ENCODE data around the gene MTFR1L. TPM values are rescaled to one million over a fixed set of nuclear protein-coding genes. Genes with fewer than 3 reads are reported as not detected.
A peak's percentile ranks its signal among the peaks of the same experiment; 100 is the strongest.

MTFR1L gene
- 18.2 and 24.3 TPM in 2 replicates for total RNA-seq (2014; rRNA removed; shearing (Covaris generic); ENCODE audit: low replicate concordance)

DNA sequence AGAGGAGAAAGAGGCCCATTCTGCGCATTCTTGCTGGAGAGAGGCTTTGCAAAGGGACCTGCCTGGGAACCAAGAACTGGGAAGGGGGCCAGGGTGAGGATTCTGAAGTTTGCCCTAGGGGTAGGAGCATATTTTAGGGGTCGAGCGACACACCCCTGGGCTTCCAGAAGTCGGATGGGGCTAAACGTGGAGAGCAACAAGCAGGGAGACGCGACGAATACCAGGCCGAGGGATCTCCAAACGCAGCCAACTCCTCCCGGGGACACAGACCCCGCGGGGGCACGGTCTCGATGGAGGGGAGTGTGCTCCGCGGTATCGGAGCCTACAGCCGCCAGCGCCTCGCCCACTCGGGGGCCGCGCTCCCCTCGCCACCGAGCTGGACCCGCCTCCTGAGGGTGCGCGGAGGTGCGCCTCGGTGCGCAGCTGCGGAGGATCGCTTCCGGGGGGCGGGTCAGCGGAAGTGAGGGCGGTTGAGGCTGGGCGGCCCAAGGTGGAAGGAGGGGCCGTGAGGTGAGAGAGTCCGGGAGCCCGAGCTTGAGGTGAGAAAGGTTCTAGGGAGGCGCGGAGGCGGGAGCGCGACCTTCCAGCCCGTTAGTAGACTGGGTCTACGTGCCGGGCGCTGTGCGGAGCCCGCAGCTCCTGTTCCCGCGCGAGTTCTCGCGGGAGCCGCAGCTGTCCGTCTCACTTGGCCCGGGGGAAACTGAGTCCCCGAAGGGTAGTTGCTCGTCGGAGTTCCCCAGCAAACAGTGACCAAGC lies at the start of gene MTFR1L:
Gene MTFR1L, plus strand, starts transcription at position 464 of the 756 bp plus-strand sequence. CDS start 3,151 bp downstream, outside the sequence.
- no peaks in the 10 kb centered on the region for H3K9me3 ChIP-seq
- H3K27me3 ChIP-seq = no peaks in the 10 kb centered on the region
- peak; percentile 85 for DNase-seq
- H3K36me3 ChIP-seq = peaks cover 9% of the 10 kb centered on the region; the same call in 1 of the 2 replicates
- H3K4me3 ChIP-seq = peak within 1 kb of the TSS; percentile 97

DNA sequence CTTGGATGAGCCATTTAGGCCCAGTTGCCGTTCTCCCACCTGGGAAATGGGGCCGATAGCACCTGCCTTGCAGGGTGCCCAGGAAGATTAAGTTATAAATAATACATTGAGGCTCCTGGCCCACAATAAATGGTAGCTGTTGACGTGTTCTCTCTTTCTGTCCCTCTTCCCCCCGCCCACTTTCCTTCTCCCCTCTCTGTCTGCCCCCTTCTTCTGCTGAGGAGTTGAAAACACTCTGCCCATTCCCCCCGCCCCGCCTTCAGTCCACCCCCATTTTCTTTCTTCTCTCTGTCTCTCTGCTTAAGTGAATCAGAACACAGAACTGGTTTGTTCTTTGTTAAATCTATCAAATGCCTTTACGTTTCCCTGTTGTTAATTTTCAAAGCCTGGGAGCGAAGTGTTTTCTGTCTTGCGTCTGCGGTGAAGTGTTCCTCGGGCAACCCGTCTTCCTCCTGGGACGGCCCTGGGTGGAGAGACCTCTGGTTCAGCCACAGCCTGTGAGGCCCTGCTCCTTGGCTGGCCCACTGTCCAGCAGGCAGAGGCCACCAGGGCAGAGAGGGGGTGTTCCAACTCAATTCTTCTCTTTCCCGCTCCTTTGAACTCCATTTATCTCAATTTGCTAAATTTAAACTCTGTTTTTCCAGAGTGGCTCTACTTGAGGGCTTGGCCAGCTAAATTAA lies 49.1 kb upstream of the MTFR1L start:
- H3K27me3 ChIP-seq = no peaks in the 10 kb centered on the region
- H3K4me3 ChIP-seq = no peak overlapping the region
- DNase-seq = no peak
- no peaks in the 10 kb centered on the region for H3K9me3 ChIP-seq
- H3K36me3 ChIP-seq = no peaks in the 10 kb centered on the region

DNA sequence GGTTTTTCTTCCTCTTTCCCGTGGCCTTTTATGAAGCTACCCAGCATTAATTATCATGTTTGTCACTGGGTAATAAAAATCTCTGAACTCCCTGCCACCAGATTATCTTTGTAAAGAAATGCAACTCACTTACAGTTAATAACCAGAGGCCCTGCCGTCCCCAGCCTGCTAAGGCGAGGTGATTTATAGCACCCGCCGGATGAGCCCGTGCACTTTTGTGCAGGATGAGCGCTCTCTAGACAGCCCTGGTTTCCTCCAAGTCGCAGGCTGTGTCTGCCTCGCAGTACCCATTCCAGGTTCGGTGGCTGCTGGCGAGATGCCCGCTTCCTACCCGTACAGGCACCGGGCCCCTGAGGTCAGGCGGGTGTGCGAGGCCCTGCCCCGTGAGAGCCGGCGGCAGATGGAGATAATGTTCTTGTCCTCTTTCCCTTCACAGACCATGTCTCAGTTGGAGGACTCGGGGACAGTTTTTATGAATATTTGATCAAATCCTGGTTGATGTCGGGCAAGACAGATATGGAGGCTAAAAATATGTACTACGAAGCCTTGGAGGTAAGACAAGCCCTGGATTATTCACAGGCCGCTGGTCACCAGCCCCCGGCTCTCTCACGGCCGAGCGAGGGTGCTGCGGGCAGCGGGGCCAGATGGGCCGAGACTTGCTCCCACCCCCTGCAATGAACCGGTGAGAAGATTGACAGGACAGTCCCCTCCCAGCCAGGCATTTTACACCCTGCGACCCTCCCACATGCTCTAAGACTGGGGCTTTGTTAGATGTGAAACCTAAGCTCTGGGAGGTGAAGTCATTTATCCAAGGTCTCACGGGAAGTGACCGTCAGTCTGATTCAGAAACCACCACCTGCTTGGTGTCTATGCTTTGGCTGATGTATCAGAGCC lies 48.3 kb upstream of the MTFR1L start:
- DNase-seq = no peak
- Histone ChIP-seq H3K9me3 (no peaks in the 10 kb centered on the region), H3K36me3 (no peaks in the 10 kb centered on the region), H3K4me3 (no peak overlapping the region), H3K27me3 (no peaks in the 10 kb centered on the region)

DNA sequence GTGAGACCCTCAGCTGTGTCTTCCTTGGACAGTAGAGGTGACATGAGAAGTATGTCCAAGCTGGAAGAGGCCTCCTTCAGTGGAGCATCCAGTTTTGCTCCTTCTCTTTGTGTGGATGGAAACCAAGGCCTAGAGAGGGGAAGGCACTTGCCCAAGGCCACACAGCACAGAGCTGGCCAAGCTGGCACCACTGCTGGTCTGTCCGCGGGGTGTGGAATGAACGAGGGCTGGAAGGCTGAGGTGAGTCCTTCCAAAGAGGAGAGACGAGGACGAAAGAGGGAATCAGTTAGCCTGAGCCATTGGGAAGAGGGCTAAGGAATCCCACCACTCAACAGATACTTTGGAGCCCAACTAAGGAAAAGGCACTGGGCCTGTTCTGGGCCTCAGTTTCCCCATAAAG lies 47.6 kb upstream of the MTFR1L start:
- Histone ChIP-seq H3K4me3 (no peak overlapping the region), H3K36me3 (no peaks in the 10 kb centered on the region), H3K9me3 (no peaks in the 10 kb centered on the region), H3K27me3 (no peaks in the 10 kb centered on the region)
- DNase-seq = no peak

DNA sequence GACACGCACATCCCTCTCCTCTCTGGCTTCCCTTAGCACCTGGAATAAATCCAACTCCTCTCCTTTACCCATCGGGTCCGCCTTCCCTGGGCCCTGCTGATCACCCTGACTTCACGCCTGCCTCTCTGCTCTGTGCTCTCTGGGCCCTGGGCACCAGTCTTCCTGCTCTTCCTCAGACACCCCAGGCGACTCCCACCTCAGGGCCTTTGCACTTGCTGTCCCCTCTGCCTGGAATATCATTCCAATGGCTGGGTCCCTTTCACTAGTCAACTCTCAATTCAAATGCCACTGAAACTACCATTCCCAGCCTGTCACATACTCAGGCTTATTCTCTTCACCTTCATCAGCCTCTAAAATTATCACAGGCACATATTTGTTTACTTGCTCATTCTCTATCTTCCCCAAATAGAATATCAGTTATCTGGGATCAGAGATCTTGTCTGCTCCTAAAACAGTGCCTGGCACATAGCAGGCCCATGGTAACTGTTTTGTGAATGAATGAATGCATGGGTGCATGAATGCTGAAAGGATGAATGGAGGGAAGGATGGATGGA lies 47.0 kb upstream of the MTFR1L start:
- DNase-seq = no peak
- no peaks in the 10 kb centered on the region for H3K9me3 ChIP-seq
- no peak overlapping the region for H3K4me3 ChIP-seq
- no peaks in the 10 kb centered on the region for H3K36me3 ChIP-seq
- H3K27me3 ChIP-seq = no peaks in the 10 kb centered on the region

DNA sequence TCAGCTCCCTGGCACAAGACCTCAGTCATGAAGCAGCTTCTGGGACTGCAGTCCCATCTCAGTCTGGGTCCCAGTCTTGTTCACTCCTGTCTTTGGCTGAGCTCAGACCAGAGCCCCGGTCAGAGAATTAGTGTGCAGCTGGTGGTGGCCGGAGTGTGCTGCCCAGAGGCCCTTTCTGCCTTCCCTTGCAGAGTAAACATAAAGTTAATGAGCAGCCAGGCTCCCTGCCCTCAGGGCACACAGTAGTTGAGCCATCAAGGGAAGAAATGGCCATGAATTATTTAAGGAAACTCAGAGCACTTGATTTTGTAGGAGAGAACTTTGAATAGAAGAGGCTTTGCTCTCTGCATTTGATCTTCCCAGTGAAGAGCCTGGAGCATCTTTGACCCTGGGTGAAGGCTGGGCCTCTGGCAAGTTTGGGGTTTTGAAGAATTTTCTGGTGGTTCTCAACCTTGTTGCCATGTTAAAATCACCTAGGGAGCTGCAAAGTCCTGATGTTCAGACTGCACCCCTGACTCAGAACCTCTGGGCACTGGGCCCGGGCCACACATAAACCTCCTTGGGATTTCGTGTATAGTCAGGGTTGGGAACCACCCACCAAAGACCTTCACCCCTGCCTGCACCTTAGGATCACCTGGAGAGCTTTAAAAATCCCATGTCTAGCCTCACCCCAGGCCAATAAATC lies 46.2 kb upstream of the MTFR1L start:
- Histone ChIP-seq H3K27me3 (no peaks in the 10 kb centered on the region), H3K9me3 (no peaks in the 10 kb centered on the region), H3K36me3 (no peaks in the 10 kb centered on the region), H3K4me3 (no peak overlapping the region)
- DNase-seq = peak; percentile 22

DNA sequence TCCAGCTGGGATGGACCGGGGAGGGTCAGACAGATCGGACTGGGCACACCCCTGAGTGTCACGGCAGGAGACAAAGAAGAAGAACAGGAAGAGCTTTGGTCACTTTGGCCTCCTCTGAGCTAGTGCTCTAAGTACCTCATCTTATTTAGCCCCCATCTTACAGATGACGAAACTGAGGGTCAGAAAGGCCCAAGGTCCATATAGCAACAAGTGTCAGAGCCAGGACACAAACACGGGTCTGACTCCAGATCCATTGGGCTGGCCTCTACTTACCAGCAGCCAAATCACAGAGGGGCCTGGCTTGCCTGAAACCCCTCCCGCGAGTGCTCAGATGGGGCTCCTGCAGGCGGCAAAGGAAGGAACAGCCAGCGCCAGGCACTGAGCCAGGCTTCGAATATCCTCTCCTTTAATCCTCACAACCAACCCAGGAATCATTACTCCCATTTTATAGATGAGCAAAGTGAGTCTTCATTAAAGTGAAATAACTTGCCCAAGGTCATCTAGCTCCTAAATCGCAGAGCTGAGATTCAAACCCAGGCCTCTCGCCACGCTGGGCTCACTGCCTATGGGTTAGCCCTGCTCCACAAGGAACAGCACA lies 45.4 kb upstream of the MTFR1L start:
- Histone ChIP-seq H3K27me3 (no peaks in the 10 kb centered on the region), H3K36me3 (no peaks in the 10 kb centered on the region), H3K9me3 (no peaks in the 10 kb centered on the region), H3K4me3 (no peak overlapping the region)
- DNase-seq = no peak

DNA sequence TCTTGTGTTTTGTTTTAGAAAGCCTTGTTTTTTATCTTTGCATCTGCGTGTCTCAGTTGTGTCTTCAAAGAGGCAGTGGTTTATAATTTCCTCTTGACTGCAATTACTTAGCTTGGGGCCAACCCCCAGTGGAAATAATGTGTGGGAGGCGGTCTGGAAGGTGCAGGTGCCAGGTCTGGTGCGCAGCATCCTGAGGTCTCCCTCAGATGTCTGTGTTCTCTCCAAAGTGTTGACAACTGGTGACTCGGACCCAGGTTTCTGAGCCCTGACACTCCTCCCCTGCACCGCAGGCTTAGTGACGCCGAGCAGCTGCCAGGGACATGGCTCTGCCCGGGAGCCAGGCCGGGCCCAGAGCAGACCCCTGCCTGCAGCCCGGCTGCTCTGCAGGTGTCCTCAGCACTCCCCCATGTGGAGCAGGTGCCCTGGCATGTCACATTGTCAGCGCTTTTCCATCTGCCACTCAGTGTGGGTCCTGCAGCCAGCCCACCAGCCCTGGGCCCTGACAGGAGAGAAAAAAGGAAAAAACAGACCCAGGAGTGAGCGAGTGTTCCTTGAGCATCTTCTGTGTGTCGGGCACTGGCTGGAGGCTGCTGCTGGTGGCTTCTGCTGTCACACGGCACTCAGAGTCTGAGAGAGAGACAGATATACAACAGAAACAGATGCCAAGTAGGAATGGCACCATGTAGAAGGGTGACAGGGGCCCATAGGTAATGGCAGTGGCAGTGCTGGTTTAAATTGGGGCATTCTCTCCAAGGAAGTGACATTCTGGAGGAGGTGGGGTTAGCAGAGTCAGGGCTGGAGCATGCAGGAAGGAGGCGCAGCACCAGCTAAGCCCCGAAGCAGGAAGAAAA lies 44.6 kb upstream of the MTFR1L start:
- no peak overlapping the region for H3K4me3 ChIP-seq
- H3K36me3 ChIP-seq = no peaks in the 10 kb centered on the region
- no peaks in the 10 kb centered on the region for H3K27me3 ChIP-seq
- no peaks in the 10 kb centered on the region for H3K9me3 ChIP-seq
- no peak for DNase-seq

DNA sequence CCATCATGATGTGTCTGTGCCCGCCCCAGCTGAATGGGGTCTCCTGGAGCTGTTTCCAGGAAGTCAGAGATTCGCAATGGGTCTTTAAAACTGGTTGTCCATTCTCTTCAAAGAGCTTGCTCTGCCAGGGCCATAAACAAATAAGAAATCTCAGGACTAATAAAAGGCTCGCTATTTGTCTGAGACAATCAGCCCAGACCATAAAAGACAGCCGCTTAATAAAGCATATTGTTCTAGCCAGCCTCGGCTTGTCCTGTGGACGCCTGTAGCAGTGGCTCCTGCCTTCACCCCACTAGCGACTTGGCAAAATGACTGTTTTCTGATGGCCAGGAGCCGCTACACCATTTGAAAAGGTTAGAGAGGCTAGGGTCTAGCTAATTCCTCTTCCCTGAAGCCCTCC lies 40.4 kb upstream of the MTFR1L start:
- no peaks in the 10 kb centered on the region for H3K36me3 ChIP-seq
- no peaks in the 10 kb centered on the region for H3K27me3 ChIP-seq

DNA sequence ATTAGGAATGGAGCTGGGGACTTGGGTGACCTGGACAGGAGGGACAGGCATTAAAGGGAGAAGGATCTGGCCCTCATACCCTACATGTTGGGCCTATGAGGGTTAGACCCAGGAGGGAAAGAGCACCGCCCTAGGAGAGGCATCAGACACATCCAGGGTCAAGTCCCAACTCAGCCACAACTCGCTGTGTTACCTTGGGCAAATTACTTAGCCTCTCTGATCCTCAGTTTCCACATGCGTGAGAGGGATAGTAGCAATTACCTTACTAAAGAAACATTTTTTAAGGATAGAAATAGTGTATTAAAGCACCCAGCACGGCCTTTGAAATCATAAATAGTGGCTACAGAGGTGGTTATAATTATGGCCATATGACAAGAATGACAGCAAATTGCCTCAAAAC lies 39.9 kb upstream of the MTFR1L start:
- no peaks in the 10 kb centered on the region for H3K9me3 ChIP-seq
- no peak for DNase-seq
- H3K27me3 ChIP-seq = no peaks in the 10 kb centered on the region
- H3K4me3 ChIP-seq = no peak overlapping the region
- H3K36me3 ChIP-seq = no peaks in the 10 kb centered on the region

More for the DNA sequence above, 40.4 kb upstream of the MTFR1L start:
- H3K4me3 ChIP-seq = no peak overlapping the region
- no peaks in the 10 kb centered on the region for H3K9me3 ChIP-seq
- no peak for DNase-seq

DNA sequence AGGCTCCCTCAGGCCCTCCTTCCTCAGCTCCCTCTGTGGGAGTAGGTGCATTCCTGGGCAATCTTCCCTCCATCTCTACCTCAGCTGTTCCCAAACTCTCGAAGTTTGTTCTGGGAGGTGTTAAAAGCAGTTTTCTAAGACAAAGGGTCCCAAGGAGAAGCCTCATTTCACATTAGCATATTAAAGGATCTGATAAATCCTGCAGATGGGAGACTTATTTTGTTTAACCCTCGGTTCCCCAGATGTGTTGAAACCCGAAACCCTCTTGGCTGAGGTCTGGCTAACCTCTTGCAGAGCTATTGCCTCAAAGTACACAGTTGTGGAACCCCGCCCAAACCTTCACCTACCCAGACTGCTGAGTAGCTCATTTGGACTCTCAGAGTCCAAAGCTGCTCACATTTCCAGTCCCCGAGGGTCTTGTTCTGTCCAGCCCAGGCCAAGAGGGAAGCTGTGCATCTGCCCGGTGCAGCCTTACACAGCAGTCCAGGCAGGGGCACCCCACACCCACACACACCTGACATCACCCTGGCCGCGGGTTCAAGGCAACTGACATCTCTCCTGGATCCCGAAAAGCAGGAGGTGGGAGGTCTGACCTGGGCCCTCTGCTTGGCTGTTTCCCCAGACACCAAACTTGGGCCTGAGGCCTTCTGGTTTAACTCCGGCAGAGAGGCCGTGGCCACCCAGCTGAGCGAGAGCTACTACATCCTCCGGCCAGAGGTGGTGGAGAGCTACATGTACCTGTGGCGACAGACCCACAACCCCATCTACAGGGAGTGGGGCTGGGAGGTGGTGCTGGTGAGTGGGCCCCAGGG lies 39.2 kb upstream of the MTFR1L start:
- H3K27me3 ChIP-seq = no peaks in the 10 kb centered on the region
- H3K9me3 ChIP-seq = no peaks in the 10 kb centered on the region
- no peaks in the 10 kb centered on the region for H3K36me3 ChIP-seq
- DNase-seq = no peak
- no peak overlapping the region for H3K4me3 ChIP-seq

DNA sequence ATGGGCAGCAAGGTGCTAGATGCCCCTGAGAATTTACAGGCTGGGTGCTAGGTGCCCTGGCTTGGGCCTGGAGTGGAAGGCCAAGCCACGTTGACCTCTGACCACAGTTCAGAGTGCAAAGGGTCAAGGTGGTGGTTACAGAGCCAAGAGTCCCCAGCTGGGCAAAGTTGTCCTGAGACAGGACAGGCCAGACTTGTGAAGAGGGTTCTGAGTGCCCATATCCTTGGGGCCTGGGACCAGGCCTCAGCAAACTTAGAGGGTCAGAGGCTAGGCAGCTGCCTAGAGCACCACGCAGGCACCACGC lies 38.7 kb upstream of the MTFR1L start:
- no peak for DNase-seq
- Histone ChIP-seq H3K9me3 (no peaks in the 10 kb centered on the region), H3K27me3 (no peaks in the 10 kb centered on the region), H3K4me3 (no peak overlapping the region), H3K36me3 (no peaks in the 10 kb centered on the region)

DNA sequence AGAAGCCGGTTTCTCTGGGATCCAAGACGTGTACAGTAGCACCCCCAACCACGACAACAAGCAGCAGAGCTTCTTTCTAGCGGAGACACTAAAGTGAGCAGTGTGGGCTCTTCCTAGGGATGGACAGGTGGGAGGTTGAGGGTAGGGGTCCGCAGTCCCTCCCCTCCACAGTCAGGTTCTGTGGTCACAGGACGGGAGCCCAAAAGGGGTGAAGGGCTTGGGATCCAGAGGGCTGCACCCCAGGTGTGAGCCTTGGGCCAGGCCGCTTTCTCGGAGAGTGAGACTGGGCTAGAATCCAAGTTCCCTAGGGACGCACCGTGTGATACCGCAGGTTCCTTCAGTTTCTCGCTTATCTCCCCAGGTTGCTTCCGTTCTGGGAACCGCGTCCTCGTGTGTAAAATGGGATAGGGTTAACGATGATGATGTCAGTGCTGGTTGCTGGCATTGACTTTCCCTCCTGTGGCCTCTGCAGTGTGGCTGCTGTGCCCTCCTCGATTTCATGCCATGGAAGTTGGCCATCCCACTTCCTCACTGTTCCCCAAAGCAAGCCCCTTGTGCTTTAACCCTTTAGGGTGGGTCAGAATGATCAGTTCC lies 37.0 kb upstream of the MTFR1L start:
- no peak for DNase-seq
- no peaks in the 10 kb centered on the region for H3K9me3 ChIP-seq
- no peaks in the 10 kb centered on the region for H3K27me3 ChIP-seq
- no peak overlapping the region for H3K4me3 ChIP-seq
- H3K36me3 ChIP-seq = no peaks in the 10 kb centered on the region

DNA sequence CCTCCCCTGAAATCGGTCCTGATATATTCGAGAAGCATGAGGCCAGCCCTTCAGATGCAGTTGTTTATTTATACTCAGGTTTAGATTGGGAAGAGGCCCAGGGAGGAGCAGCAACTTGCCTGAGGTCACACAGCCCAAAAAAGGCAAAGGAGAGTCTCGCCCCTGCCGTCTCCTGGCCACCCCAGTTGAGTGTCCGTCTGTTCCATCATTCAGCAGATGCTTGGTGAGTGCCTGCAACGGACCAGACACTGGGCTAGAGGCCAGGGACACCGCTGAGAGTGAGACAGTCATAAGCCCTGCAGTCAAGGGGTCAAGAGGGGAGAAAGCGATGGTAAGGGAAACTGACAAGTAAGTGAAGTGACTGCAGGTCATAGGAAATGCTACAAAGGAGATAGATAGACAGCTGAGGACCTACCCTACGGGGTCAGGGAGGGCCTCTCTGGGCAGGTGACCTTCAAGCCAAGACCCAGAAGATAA lies 35.1 kb upstream of the MTFR1L start:
- Histone ChIP-seq H3K36me3 (no peaks in the 10 kb centered on the region), H3K27me3 (no peaks in the 10 kb centered on the region), H3K9me3 (no peaks in the 10 kb centered on the region), H3K4me3 (no peak overlapping the region)
- DNase-seq = peak; percentile 37
